Astrocyte (in vitro differentiated cells and primary cell): Measurements from ENCODE around the gene CHN1.

ENCODE experiments used
- EZH2 ChIP-seq: IDR thresholded peaks from 2 replicates; pipeline ENCODE4 v1.6.1; 2012; ENCODE audit warnings: mild to moderate bottlenecking, low read length, inconsistent platforms; ENCODE audit not compliant: insufficient read depth
- TF ChIP-seq, protein P1 (sequence below): IDR thresholded peaks from 2 replicates; pipeline ENCODE4 v1.5.1; 2011; ENCODE audit warnings: low read depth, mild to moderate bottlenecking, inconsistent platforms, low read length, moderate library complexity; ENCODE audit not compliant: insufficient read depth

DNA sequence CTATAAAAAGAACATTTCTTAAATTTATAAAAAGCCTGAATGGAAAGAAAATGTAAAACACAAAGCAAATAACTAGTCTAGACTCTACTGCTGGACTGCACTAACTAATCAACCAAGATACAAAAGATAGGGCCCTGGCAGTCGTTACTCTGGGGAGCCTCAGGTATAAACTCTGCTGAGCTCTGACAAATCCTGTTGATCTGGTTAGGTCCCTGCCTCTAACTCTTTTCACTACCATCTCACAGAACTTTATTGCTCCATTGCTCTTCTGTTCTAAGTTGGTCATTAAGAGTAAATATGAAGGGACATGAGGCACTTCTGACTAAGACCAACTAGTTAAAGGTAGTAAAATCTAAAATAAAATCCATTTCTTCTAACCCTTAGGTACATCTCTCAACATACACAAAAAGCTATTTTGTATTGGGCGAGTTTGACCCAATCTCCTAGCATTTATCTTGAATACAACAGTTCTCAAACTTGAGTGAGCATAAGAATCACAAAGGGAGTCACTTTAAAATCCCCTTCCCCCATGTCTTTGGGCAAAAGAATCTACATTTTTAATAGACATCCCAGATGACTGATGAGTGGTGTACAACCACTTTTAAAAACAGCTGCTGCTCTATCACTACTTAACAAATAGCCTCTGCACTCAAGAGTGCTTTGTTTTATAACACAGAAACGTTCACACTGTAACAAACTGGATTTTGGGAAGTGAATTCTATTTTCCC, 2.5 kb downstream of the CHN1 start:
- TF ChIP-seq, protein P1, sequence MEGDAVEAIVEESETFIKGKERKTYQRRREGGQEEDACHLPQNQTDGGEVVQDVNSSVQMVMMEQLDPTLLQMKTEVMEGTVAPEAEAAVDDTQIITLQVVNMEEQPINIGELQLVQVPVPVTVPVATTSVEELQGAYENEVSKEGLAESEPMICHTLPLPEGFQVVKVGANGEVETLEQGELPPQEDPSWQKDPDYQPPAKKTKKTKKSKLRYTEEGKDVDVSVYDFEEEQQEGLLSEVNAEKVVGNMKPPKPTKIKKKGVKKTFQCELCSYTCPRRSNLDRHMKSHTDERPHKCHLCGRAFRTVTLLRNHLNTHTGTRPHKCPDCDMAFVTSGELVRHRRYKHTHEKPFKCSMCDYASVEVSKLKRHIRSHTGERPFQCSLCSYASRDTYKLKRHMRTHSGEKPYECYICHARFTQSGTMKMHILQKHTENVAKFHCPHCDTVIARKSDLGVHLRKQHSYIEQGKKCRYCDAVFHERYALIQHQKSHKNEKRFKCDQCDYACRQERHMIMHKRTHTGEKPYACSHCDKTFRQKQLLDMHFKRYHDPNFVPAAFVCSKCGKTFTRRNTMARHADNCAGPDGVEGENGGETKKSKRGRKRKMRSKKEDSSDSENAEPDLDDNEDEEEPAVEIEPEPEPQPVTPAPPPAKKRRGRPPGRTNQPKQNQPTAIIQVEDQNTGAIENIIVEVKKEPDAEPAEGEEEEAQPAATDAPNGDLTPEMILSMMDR = no peak
- TF ChIP-seq EZH2 = no peak
